Breast epithelium (tissue), 3 donors: ENCODE results near the gene CSNK1E.

ENCODE experiments used
- POLR2A ChIP-seq: fragments of 450-650 bp; IDR thresholded peaks from one replicate; pipeline ENCODE4 v1.6.1; 2016; ENCODE audit warnings: antibody characterized with exemption, mild to moderate bottlenecking, moderate library complexity
- POLR2AphosphoS5 ChIP-seq, 3 donors: sonication (generic); formaldehyde crosslinking; IDR thresholded peaks; one replicate each; pipeline ENCODE4 v1.6.1; 2017; ENCODE audit warnings: antibody characterized with exemption in 3 of 3
- TF ChIP-seq, protein P1 (sequence below), 3 donors: fragments of 450-650 bp; IDR thresholded peaks; one replicate each; pipeline ENCODE4 v1.5.1; 2016 to 2017; ENCODE audit warnings: antibody characterized with exemption in 3 of 3, mild to moderate bottlenecking in 3 of 3, moderate library complexity in 3 of 3

DNA sequence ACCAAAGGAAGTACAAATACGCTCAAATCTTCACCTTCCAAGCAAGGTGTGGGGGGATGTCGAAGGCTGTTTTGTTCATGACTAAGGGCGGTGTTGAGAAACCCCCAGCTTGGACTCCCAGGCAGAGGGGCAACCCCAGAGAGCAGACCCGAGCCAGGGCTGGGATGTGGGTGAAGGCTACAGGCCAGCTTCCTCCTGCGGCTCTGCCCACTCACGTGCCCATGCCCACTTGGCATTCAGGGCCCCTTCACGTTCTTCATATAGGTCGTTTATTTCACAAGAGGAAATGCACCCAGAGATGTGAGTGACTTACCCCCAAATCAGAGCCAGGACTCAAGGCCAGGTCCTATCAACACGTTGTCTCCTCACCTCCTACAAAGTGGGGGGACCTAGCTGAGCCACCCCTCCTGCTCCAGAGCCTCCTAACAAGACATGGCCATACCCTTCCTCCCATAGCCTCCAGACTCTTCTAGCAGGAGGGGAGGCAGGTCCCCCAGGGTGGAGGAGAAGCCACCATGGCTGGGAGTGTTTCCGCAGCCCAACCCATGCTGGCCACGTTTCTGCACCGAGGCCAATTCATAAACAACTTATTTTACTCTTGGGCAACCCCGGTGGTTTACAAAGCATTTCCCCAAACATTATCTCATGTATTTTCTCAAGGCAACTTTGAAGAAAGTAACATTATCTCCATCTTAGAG lies 66.4 kb downstream of the CSNK1E start:
- TF ChIP-seq, protein P1, sequence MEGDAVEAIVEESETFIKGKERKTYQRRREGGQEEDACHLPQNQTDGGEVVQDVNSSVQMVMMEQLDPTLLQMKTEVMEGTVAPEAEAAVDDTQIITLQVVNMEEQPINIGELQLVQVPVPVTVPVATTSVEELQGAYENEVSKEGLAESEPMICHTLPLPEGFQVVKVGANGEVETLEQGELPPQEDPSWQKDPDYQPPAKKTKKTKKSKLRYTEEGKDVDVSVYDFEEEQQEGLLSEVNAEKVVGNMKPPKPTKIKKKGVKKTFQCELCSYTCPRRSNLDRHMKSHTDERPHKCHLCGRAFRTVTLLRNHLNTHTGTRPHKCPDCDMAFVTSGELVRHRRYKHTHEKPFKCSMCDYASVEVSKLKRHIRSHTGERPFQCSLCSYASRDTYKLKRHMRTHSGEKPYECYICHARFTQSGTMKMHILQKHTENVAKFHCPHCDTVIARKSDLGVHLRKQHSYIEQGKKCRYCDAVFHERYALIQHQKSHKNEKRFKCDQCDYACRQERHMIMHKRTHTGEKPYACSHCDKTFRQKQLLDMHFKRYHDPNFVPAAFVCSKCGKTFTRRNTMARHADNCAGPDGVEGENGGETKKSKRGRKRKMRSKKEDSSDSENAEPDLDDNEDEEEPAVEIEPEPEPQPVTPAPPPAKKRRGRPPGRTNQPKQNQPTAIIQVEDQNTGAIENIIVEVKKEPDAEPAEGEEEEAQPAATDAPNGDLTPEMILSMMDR (IDR thresholded peaks at IDR 0.05), result no peak
- TF ChIP-seq POLR2A, result no peak
- no peak for TF ChIP-seq POLR2AphosphoS5 (IDR thresholded peaks at IDR 0.05)
